Upper lobe of left lung (tissue), 4 donors: ENCODE measurements around the gene NDUFAF2.

Experiments
- POLR2A ChIP-seq, 4 donors: fragments of 450-650 bp; IDR thresholded peaks; one replicate each; pipeline ENCODE4 v1.5.1; 2016 to 2017; ENCODE audit warnings: antibody characterized with exemption in 4 of 4, mild to moderate bottlenecking in 2 of 4
- POLR2AphosphoS5 ChIP-seq, 2 donors: sonication (generic); formaldehyde crosslinking; IDR thresholded peaks; one replicate each; pipeline ENCODE4 v1.5.1; 2017; ENCODE audit warnings: antibody characterized with exemption in 2 of 2
- TF ChIP-seq, protein P1 (sequence below), 6 experiments: fragments of 450-650 bp in 4 of 6; fragments of 200-600 bp in 2 of 6; sonication (generic) in 2 of 6; IDR thresholded peaks; one replicate each; pipeline ENCODE4 v1.5.1; 2016 to 2019; ENCODE audit warnings: antibody characterized with exemption in 6 of 6

DNA sequence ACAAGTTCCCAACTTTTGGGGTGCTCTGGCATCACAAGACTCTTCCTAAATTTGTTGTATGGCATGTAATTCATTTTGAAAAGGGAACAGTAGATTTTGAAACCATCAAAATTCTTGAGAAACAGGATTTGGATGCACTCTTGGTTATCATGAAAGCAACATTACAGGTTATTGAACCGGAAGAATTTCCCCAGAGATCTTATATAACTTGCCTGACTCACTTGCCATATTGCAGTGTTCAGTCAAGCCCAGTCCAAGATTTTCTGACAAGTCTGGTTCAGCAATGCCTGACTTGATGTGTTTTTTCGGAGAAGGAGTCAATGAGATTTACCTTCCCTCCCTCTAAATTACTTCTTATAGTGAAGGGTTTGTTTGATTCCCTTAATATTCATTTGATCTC lies 185.3 kb downstream of the NDUFAF2 start:
- no peak for TF ChIP-seq POLR2AphosphoS5 (IDR thresholded peaks at IDR 0.05)
- TF ChIP-seq, protein P1, sequence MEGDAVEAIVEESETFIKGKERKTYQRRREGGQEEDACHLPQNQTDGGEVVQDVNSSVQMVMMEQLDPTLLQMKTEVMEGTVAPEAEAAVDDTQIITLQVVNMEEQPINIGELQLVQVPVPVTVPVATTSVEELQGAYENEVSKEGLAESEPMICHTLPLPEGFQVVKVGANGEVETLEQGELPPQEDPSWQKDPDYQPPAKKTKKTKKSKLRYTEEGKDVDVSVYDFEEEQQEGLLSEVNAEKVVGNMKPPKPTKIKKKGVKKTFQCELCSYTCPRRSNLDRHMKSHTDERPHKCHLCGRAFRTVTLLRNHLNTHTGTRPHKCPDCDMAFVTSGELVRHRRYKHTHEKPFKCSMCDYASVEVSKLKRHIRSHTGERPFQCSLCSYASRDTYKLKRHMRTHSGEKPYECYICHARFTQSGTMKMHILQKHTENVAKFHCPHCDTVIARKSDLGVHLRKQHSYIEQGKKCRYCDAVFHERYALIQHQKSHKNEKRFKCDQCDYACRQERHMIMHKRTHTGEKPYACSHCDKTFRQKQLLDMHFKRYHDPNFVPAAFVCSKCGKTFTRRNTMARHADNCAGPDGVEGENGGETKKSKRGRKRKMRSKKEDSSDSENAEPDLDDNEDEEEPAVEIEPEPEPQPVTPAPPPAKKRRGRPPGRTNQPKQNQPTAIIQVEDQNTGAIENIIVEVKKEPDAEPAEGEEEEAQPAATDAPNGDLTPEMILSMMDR (IDR thresholded peaks at IDR 0.05) = no peak
- TF ChIP-seq POLR2A (IDR thresholded peaks at IDR 0.05) = no peak
